ENCODE results near the gene GET4. TPM values are rescaled to one million over a fixed set of nuclear protein-coding genes. Genes with fewer than 3 reads are reported as not detected.

GET4 gene
- total RNA-seq, 1 donor: 17.7 TPM

DNA sequence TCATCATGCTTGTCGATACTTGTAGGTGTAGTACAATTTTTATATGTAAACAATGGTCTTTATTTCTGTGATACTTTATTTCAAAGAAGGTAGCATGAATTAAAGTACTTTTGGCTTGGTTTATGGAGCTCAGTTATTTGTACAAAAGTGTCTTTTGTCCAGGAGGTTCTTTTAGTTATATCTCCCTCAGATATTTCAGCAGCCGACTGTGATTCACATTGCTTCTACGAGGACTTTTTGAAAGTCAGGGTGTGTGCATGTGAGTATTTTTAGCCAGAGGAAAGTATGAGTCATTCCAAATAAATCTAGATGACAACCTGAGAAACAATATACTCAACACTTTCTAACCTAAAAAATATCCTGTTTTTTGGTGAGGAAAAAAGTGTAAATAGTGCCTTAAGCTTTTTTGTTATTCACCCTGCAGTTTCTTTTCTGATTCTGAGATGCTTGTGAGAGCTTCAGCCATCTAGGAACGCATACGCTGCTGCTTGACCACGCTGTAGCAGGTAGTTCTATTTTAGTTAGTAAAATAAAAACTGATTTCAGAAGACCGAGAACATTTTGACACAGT is 44.7 kb upstream of the GET4 start:
- H2AFZ ChIP-seq (ENCODE audit: low read length): no peak overlapping the region
- DNase-seq (ENCODE audit: insufficient read length, low spot score, missing footprints): peak; percentile 94
- H3K27me3 ChIP-seq (ENCODE audit: insufficient read depth, low read length): no peaks in the 10 kb centered on the region
- H3K9me3 ChIP-seq (ENCODE audit: low read depth, low read length): no peaks in the 10 kb centered on the region
- H3K36me3 ChIP-seq (ENCODE audit: insufficient read depth, low read length): peaks cover 9% of the 10 kb centered on the region
- peak overlapping the region; percentile 49 for H3K4me3 ChIP-seq (ENCODE audit: insufficient read depth, low read length)
- TF ChIP-seq, protein P1, sequence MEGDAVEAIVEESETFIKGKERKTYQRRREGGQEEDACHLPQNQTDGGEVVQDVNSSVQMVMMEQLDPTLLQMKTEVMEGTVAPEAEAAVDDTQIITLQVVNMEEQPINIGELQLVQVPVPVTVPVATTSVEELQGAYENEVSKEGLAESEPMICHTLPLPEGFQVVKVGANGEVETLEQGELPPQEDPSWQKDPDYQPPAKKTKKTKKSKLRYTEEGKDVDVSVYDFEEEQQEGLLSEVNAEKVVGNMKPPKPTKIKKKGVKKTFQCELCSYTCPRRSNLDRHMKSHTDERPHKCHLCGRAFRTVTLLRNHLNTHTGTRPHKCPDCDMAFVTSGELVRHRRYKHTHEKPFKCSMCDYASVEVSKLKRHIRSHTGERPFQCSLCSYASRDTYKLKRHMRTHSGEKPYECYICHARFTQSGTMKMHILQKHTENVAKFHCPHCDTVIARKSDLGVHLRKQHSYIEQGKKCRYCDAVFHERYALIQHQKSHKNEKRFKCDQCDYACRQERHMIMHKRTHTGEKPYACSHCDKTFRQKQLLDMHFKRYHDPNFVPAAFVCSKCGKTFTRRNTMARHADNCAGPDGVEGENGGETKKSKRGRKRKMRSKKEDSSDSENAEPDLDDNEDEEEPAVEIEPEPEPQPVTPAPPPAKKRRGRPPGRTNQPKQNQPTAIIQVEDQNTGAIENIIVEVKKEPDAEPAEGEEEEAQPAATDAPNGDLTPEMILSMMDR (IDR thresholded peaks at IDR 0.05; ENCODE audit: extremely low read depth, low read depth, low read length): no peak
- H3K4me2 ChIP-seq (ENCODE audit: insufficient read depth, low read length): peak overlapping the region; percentile 81
- peaks cover 10% of the 10 kb centered on the region for H4K20me1 ChIP-seq (ENCODE audit: insufficient read depth, low read length)
- H3K4me1 ChIP-seq (ENCODE audit: insufficient read depth, low read length): peaks cover 20% of the 10 kb centered on the region
- peaks cover 93% of the 10 kb centered on the region for H3K79me2 ChIP-seq (ENCODE audit: insufficient read depth, low read length)
- H3K27ac ChIP-seq (ENCODE audit: low read depth, low read length): peak overlapping the region; percentile 98

GRCh38 chr7:832167-832967 is 44.0 kb upstream of the GET4 start, which contains the start of gene SUN1:
Gene SUN1 (plus strand): TSS chr7:832476. CDS start chr7:832525, 49 bp downstream.
- Histone ChIP-seq H3K4me2 (ENCODE audit: insufficient read depth, low read length) (peak within 1 kb of the TSS; percentile 81), H3K4me1 (ENCODE audit: insufficient read depth, low read length) (peaks cover 20% of the 10 kb centered on the region), H3K36me3 (ENCODE audit: insufficient read depth, low read length) (peaks cover 9% of the 10 kb centered on the region), H3K9me3 (ENCODE audit: low read depth, low read length) (no peaks in the 10 kb centered on the region), H2AFZ (ENCODE audit: low read length) (no peak within 1 kb of the TSS), H3K27me3 (ENCODE audit: insufficient read depth, low read length) (no peaks in the 10 kb centered on the region), H3K79me2 (ENCODE audit: insufficient read depth, low read length) (peaks cover 93% of the 10 kb centered on the region), H4K20me1 (ENCODE audit: insufficient read depth, low read length) (peaks cover 17% of the 10 kb centered on the region), H3K4me3 (ENCODE audit: insufficient read depth, low read length) (peak within 1 kb of the TSS; percentile 49), H3K27ac (ENCODE audit: low read depth, low read length) (peak within 1 kb of the TSS; percentile 98)
- TF ChIP-seq, protein P1 (IDR thresholded peaks at IDR 0.05; ENCODE audit: extremely low read depth, low read depth, low read length): no peak
- DNase-seq (ENCODE audit: insufficient read length, low spot score, missing footprints): peak; percentile 90

DNA sequence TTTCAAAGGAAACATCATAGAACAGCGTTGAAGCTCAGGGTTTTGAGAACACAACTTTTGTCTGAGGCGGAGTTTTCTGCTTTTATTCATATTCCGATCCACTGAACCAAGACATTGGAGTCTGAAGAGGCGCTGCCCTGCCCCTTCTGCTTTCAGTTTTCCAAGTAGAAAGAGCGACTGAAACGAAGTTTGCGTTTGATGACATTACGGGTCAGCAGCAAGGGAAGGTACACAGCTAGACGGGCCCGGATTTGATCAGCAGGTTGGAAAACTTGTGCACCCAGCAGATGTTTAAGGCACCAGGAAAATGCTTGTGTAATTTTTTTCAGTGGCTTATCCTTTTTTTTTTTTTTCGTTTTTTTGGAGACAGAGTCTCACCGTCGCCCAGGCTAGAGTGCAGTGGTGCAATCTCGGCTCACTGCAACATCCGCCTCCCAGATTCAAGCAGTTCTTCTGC is 43.4 kb upstream of the GET4 start:
- H3K9me3 ChIP-seq (ENCODE audit: low read depth, low read length): no peaks in the 10 kb centered on the region
- H3K4me1 ChIP-seq (ENCODE audit: insufficient read depth, low read length): peaks cover 20% of the 10 kb centered on the region
- peaks cover 93% of the 10 kb centered on the region for H3K79me2 ChIP-seq (ENCODE audit: insufficient read depth, low read length)
- H3K4me2 ChIP-seq (ENCODE audit: insufficient read depth, low read length): no peak overlapping the region
- peak overlapping the region; percentile 98 for H3K27ac ChIP-seq (ENCODE audit: low read depth, low read length)
- H3K36me3 ChIP-seq (ENCODE audit: insufficient read depth, low read length): peaks cover 9% of the 10 kb centered on the region
- no peaks in the 10 kb centered on the region for H3K27me3 ChIP-seq (ENCODE audit: insufficient read depth, low read length)
- TF ChIP-seq, protein P1 (IDR thresholded peaks at IDR 0.05; ENCODE audit: extremely low read depth, low read depth, low read length): no peak
- no peak overlapping the region for H3K4me3 ChIP-seq (ENCODE audit: insufficient read depth, low read length)
- H4K20me1 ChIP-seq (ENCODE audit: insufficient read depth, low read length): peaks cover 17% of the 10 kb centered on the region
- H2AFZ ChIP-seq (ENCODE audit: low read length): no peak overlapping the region
- no peak for DNase-seq (ENCODE audit: insufficient read length, low spot score, missing footprints)

Measured in osteoblast (primary cell).